ENCODE measurements around the gene RHBDL2. TPM values are rescaled to one million over a fixed set of nuclear protein-coding genes. Genes with fewer than 3 reads are reported as not detected.

The RHBDL2 gene
- total and polyA plus RNA-seq, 2 experiments from 2014 or later, result 0.22 to 1.4 TPM

GRCh38 chr1:38940339-38941047 lies 1.1 kb downstream of the RHBDL2 start:
- Histone ChIP-seq H3K9ac (no peak overlapping the region), H2AFZ (peak overlapping the region; percentile 91; the same call in 1 of the 2 replicates)

GRCh38 chr1:38938722-38939260 lies 2.8 kb downstream of the RHBDL2 start:
- H2AFZ ChIP-seq, result no peak overlapping the region
- H3K36me3 ChIP-seq (ENCODE audit: low read depth), result no peaks in the 10 kb centered on the region
- H3K27me3 ChIP-seq (replicated peaks; ENCODE audit: insufficient read depth), result no peaks in the 10 kb centered on the region
- H3K4me2 ChIP-seq (ENCODE audit: unreplicated experiment), result no peak overlapping the region
- no peak for DNase-seq
- H3K4me3 ChIP-seq, result no peak overlapping the region
- no peaks in the 10 kb centered on the region for H4K20me1 ChIP-seq (ENCODE audit: insufficient read depth)
- no peak overlapping the region for H3K9ac ChIP-seq
- H3K27ac ChIP-seq, result no peak overlapping the region
- in situ Hi-C loops (cut with MboI), result no loop called here
- H3K9me2 ChIP-seq (ENCODE audit: insufficient read depth), result no peaks in the 10 kb centered on the region
- no peaks in the 10 kb centered on the region for H3K9me3 ChIP-seq (ENCODE audit: low read depth)
- no peak for TF ChIP-seq EZH2phosphoT487 (IDR thresholded peaks at IDR 0.05; ENCODE audit: insufficient read depth, low read depth)
- no peak for TF ChIP-seq EZH2 (IDR thresholded peaks at IDR 0.05; ENCODE audit: insufficient read depth, poor library complexity, severe bottlenecking)
- no peaks in the 10 kb centered on the region for H3K4me1 ChIP-seq (ENCODE audit: insufficient read depth)
- no peaks in the 10 kb centered on the region for H3F3A ChIP-seq (ENCODE audit: insufficient read depth)
- 52 to 55% methylated on average over 4 of the region's 4 CpGs for WGBS, 2 experiments (ENCODE audit: low coverage in 1 of 2, low lambda C conversion rate in 2 of 2, missing lambda C conversion rate in 2 of 2)
- no peaks in the 10 kb centered on the region for H3K79me2 ChIP-seq (ENCODE audit: insufficient read depth)

More at GRCh38 chr1:38940339-38941047, 1.1 kb downstream of the RHBDL2 start:
- Histone ChIP-seq H3F3A (ENCODE audit: insufficient read depth) (no peaks in the 10 kb centered on the region), H3K27ac (no peak overlapping the region), H4K20me1 (ENCODE audit: insufficient read depth) (no peaks in the 10 kb centered on the region), H3K9me3 (ENCODE audit: low read depth) (no peaks in the 10 kb centered on the region), H3K9me2 (ENCODE audit: insufficient read depth) (no peaks in the 10 kb centered on the region), H3K36me3 (ENCODE audit: low read depth) (no peaks in the 10 kb centered on the region), H3K79me2 (ENCODE audit: insufficient read depth) (no peaks in the 10 kb centered on the region), H3K27me3 (replicated peaks; ENCODE audit: insufficient read depth) (no peaks in the 10 kb centered on the region; the same call in 1 of the 2 replicates), H3K4me1 (ENCODE audit: insufficient read depth) (no peaks in the 10 kb centered on the region), H3K4me3 (no peak overlapping the region), H3K4me2 (ENCODE audit: unreplicated experiment) (no peak overlapping the region)
- no peak for TF ChIP-seq EZH2 (IDR thresholded peaks at IDR 0.05; ENCODE audit: insufficient read depth, poor library complexity, severe bottlenecking)
- TF ChIP-seq EZH2phosphoT487 (IDR thresholded peaks at IDR 0.05; ENCODE audit: insufficient read depth, low read depth), result no peak
- in situ Hi-C loops (cut with MboI), result no loop called here
- 82% methylated on average over 9 of the region's 9 CpGs for WGBS, 2 experiments (ENCODE audit: low coverage in 1 of 2, low lambda C conversion rate in 2 of 2, missing lambda C conversion rate in 2 of 2)
- no peak for DNase-seq

GRCh38 chr1:38932571-38932970 lies 9.1 kb downstream of the RHBDL2 start:
- Histone ChIP-seq H3K4me3 (no peak overlapping the region), H3K4me1 (ENCODE audit: insufficient read depth) (no peaks in the 10 kb centered on the region), H3K9me2 (ENCODE audit: insufficient read depth) (no peaks in the 10 kb centered on the region), H3K27me3 (replicated peaks; ENCODE audit: insufficient read depth) (no peaks in the 10 kb centered on the region), H3K79me2 (ENCODE audit: insufficient read depth) (no peaks in the 10 kb centered on the region), H3K9me3 (ENCODE audit: low read depth) (no peaks in the 10 kb centered on the region), H2AFZ (no peak overlapping the region), H3K36me3 (ENCODE audit: low read depth) (no peaks in the 10 kb centered on the region), H4K20me1 (ENCODE audit: insufficient read depth) (no peaks in the 10 kb centered on the region), H3K9ac (no peak overlapping the region), H3K4me2 (ENCODE audit: unreplicated experiment) (no peak overlapping the region), H3F3A (ENCODE audit: insufficient read depth) (no peaks in the 10 kb centered on the region), H3K27ac (no peak overlapping the region)
- no peak for DNase-seq
- WGBS, 2 experiments (ENCODE audit: low coverage in 1 of 2, low lambda C conversion rate in 2 of 2, missing lambda C conversion rate in 2 of 2), result 94 to 96% methylated on average over 7 of the region's 7 CpGs
- in situ Hi-C loops (cut with MboI), result no loop called here
- no peak for TF ChIP-seq EZH2 (IDR thresholded peaks at IDR 0.05; ENCODE audit: insufficient read depth, poor library complexity, severe bottlenecking)
- TF ChIP-seq EZH2phosphoT487 (IDR thresholded peaks at IDR 0.05; ENCODE audit: insufficient read depth, low read depth), result no peak

- H3K27me3 ChIP-seq (replicated peaks; ENCODE audit: insufficient read depth), result no peaks in the 10 kb centered on the region
- H3K4me3 ChIP-seq, result no peak overlapping the region
- H3F3A ChIP-seq (ENCODE audit: insufficient read depth), result no peaks in the 10 kb centered on the region
- H3K9me3 ChIP-seq (ENCODE audit: low read depth), result no peaks in the 10 kb centered on the region
- H3K79me2 ChIP-seq (ENCODE audit: insufficient read depth), result no peaks in the 10 kb centered on the region
- H3K4me2 ChIP-seq (ENCODE audit: unreplicated experiment), result no peak overlapping the region
- H2AFZ ChIP-seq, result no peak overlapping the region
- H3K9me2 ChIP-seq (ENCODE audit: insufficient read depth), result no peaks in the 10 kb centered on the region
- no peaks in the 10 kb centered on the region for H4K20me1 ChIP-seq (ENCODE audit: insufficient read depth)
- WGBS, 2 experiments (ENCODE audit: low coverage in 1 of 2, low lambda C conversion rate in 2 of 2, missing lambda C conversion rate in 2 of 2), result 70 to 81% methylated on average over 6 of the region's 6 CpGs
- in situ Hi-C loops (cut with MboI), result no loop called here
- no peak overlapping the region for H3K9ac ChIP-seq
- H3K36me3 ChIP-seq (ENCODE audit: low read depth), result no peaks in the 10 kb centered on the region
- TF ChIP-seq EZH2 (IDR thresholded peaks at IDR 0.05; ENCODE audit: insufficient read depth, poor library complexity, severe bottlenecking) (no peak), EZH2phosphoT487 (IDR thresholded peaks at IDR 0.05; ENCODE audit: insufficient read depth, low read depth) (no peak)
- DNase-seq, result no peak
- no peak overlapping the region for H3K27ac ChIP-seq
- no peaks in the 10 kb centered on the region for H3K4me1 ChIP-seq (ENCODE audit: insufficient read depth)
Observed at GRCh38 chr1:38929476-38929875, 12.2 kb downstream of the RHBDL2 start.
